Ovary (tissue), 9 donors: ENCODE results near the gene CYP46A1. TPM values are rescaled to one million over a fixed set of nuclear protein-coding genes. Genes with fewer than 3 reads are reported as not detected.

ENCODE experiments used
- DNase-seq, 5 donors: peaks; one replicate each; pipeline ENCODE4 v3.0.0-alpha.2; 2019 to 2020
- H3K27ac ChIP-seq, 2 donors: fragments of 200-600 bp; one replicate each; pipeline versions ENCODE4 v1.5.1 to v1.8.0; 2019 to 2022
- H3K27me3 ChIP-seq: fragments of 200-600 bp; one replicate; pipeline ENCODE4 v1.8.0; 2022
- H3K36me3 ChIP-seq: fragments of 200-600 bp; sonication (generic); one replicate; pipeline ENCODE4 v1.5.1; 2019
- H3K4me1 ChIP-seq: one replicate; pipeline ENCODE4 v1.8.1; 2013; ENCODE audit warnings: mild to moderate bottlenecking, moderate library complexity; ENCODE audit not compliant: insufficient read depth
- H3K4me3 ChIP-seq: fragments of 200-600 bp; sonication (generic); one replicate; pipeline ENCODE4 v1.5.1; 2017
- H3K9me3 ChIP-seq, 2 donors: fragments of 200-600 bp in 1 of 2; sonication (generic) in 1 of 2; one replicate each; pipeline versions ENCODE4 v1.5.1 to v1.8.1; 2013 to 2019; ENCODE audit warnings: mild to moderate bottlenecking in 1 of 2, moderate library complexity in 1 of 2
- CTCF ChIP-seq, 3 donors: fragments of 450-650 bp in 2 of 3; fragments of 200-600 bp in 1 of 3; IDR thresholded peaks; one replicate each; pipeline versions ENCODE4 v1.5.1 to v1.8.0; 2016 to 2022; ENCODE audit warnings: antibody characterized with exemption in 3 of 3, mild to moderate bottlenecking in 1 of 3
- EP300 ChIP-seq: sonication (generic); formaldehyde crosslinking; IDR thresholded peaks from one replicate; pipeline ENCODE4 v1.6.1; 2017; ENCODE audit warnings: antibody characterized with exemption
- POLR2A ChIP-seq: fragments of 450-650 bp; IDR thresholded peaks from one replicate; pipeline ENCODE4 v1.6.1; 2017; ENCODE audit warnings: antibody characterized with exemption, mild to moderate bottlenecking, moderate library complexity
- WGBS, 3 donors: extraction: QIAGEN DNeasy Blood & Tissue Kit in 1 of 3; methylation state at CpG; one replicate each; pipeline versions ENCODE4 v1.1.5 to v1.1.7; 2013 to 2017; 5-methylcytosine and 5-hydroxymethylcytosine counted together
- intact Hi-C, 4 donors: fragments of 100-400 bp; cut with DNase I; formaldehyde crosslinking; loops; one replicate each; pipeline versions ENCODE4 v1.11.0 to v1.15.1; 2022 to 2023
- polyA plus RNA-seq, 2 donors: library from polyadenylated mRNA; stranded (reverse); fragments of 200-250 nt in 1 of 2; fragments of 350-450 nt in 1 of 2; fragmentation: Illumina TruSeq in 1 of 2; extraction: RNeasy Lipid Tissue Mini Kit (QIAGEN cat#74804) in 1 of 2; gene quantifications; one replicate each; pipeline ENCODE4 v1.2.3, GENCODE V29; 2013 to 2014
- total RNA-seq, 7 donors: library from RNA; depleted of rRNA in 2 of 7; stranded (reverse); fragments of >200 nt in 2 of 7; fragmentation: NEBNext Ultra II Directional in 3 of 7; extraction: Animal tissue kit (Norgen Biotek cat#: 25700) in 3 of 7; gene quantifications; one replicate each; pipeline versions ENCODE4 v1.1.0 to v1.2.4, GENCODE V29; 2016 to 2023
- donor health status: DM: no; HTN: no; CAD: no; lungs with moderate emphysema.
- donor health status: DM: no; HTN: no; CAD: no.
- donor health status: Bipolar disorder and iron deficiency.
- donor health status: DM: yes; HTN: yes; CAD: no.
- donor health status: DM: no; HTN: no; CAD: no.
- donor health status: DM: yes; HTN: yes; CAD: no.

The CYP46A1 gene
- total and polyA plus RNA-seq, 9 donors = 0.48 to 4.9 (median 1.7) TPM

- Histone ChIP-seq H3K27me3 (no peaks in the 10 kb centered on the region), H3K4me3 (no peak overlapping the region), H3K4me1 (no peaks in the 10 kb centered on the region), H3K36me3 (no peaks in the 10 kb centered on the region), H3K9me3 (no peaks in the 10 kb centered on the region), H3K27ac (no peak overlapping the region)
- intact Hi-C loops = no loop called here
- TF ChIP-seq POLR2A (no peak), EP300 (no peak), CTCF (IDR thresholded peaks at IDR 0.05) (no peak)
- no peak for DNase-seq
- 66 to 77% (median 77%) methylated on average over 49 to 60 of the region's 60 CpGs for WGBS, 3 donors
Measured at GRCh38 chr14:99674776-99675381, 9.2 kb upstream of the CYP46A1 start.

GRCh38 chr14:99675382-99675835 is 8.7 kb upstream of the CYP46A1 start:
- TF ChIP-seq EP300 = no peak
- no peak for TF ChIP-seq CTCF (IDR thresholded peaks at IDR 0.05)
- TF ChIP-seq POLR2A = no peak
- no peaks in the 10 kb centered on the region for H3K4me1 ChIP-seq
- no peak for DNase-seq
- H3K36me3 ChIP-seq = no peaks in the 10 kb centered on the region
- H3K27ac ChIP-seq = no peak overlapping the region
- H3K4me3 ChIP-seq = no peak overlapping the region
- WGBS, 3 donors = 71 to 85% (median 79%) methylated on average over 41 to 42 of the region's 42 CpGs
- intact Hi-C loops = no loop called here
- H3K27me3 ChIP-seq = no peaks in the 10 kb centered on the region
- H3K9me3 ChIP-seq = no peaks in the 10 kb centered on the region

- TF ChIP-seq EP300 = no peak
- TF ChIP-seq CTCF (IDR thresholded peaks at IDR 0.05) = no peak
- TF ChIP-seq POLR2A = no peak
- WGBS, 3 donors = 48 to 58% (median 56%) methylated on average over 8 to 10 of the region's 10 CpGs
- no peak overlapping the region for H3K4me3 ChIP-seq
- no peak overlapping the region for H3K27ac ChIP-seq
- intact Hi-C loops = no loop called here
- DNase-seq = no peak
- H3K9me3 ChIP-seq = no peaks in the 10 kb centered on the region
- H3K27me3 ChIP-seq = no peaks in the 10 kb centered on the region
- H3K36me3 ChIP-seq = no peaks in the 10 kb centered on the region
- H3K4me1 ChIP-seq = no peaks in the 10 kb centered on the region
Measured at GRCh38 chr14:99675951-99676350, 8.1 kb upstream of the CYP46A1 start.

GRCh38 chr14:99676657-99677056 is 7.4 kb upstream of the CYP46A1 start:
- H3K4me3 ChIP-seq = no peak overlapping the region
- no peaks in the 10 kb centered on the region for H3K36me3 ChIP-seq
- DNase-seq = no peak
- 67 to 78% (median 71%) methylated on average over 8 of the region's 8 CpGs for WGBS, 3 donors
- H3K4me1 ChIP-seq = no peaks in the 10 kb centered on the region
- intact Hi-C loops = no loop called here
- no peaks in the 10 kb centered on the region for H3K9me3 ChIP-seq
- H3K27ac ChIP-seq = no peak overlapping the region
- H3K27me3 ChIP-seq = no peaks in the 10 kb centered on the region
- TF ChIP-seq CTCF (IDR thresholded peaks at IDR 0.05) (no peak), EP300 (no peak), POLR2A (no peak)
